HG02798 (cell line): ENCODE data around the gene AK8.

Source experiments
- ATAC-seq: cut with Tn5 transposase; IDR thresholded peaks from one replicate; pipeline ENCODE4 v1.9.1; 2021; ENCODE audit warnings: mild to moderate bottlenecking; ENCODE audit not compliant: unreplicated experiment, poor library complexity

Gene AK8

GRCh38 chr9:132877824-132878694, at the start of gene AK8:
AK8 (minus strand) TSS chr9:132878284; CDS start chr9:132878255, 29 bp downstream.
- ATAC-seq, result peak; percentile 87

- no peak for ATAC-seq
These were observed 49.6 kb upstream of the AK8 start for GRCh38 chr9:132927704-132928103.

- no peak for ATAC-seq
These were observed 45.3 kb upstream of the AK8 start for GRCh38 chr9:132923346-132923902.

GRCh38 chr9:132919614-132920268, 41.7 kb upstream of the AK8 start:
- ATAC-seq, result no peak

- no peak for ATAC-seq
These were observed 36.8 kb upstream of the AK8 start for GRCh38 chr9:132914924-132915323.

GRCh38 chr9:132912131-132912530, 34.0 kb upstream of the AK8 start:
- ATAC-seq, result no peak

GRCh38 chr9:132910376-132910775, 32.3 kb upstream of the AK8 start:
- no peak for ATAC-seq

GRCh38 chr9:132909311-132909710, 31.2 kb upstream of the AK8 start:
- ATAC-seq, result no peak

GRCh38 chr9:132908635-132909034, 30.6 kb upstream of the AK8 start:
- no peak for ATAC-seq

- no peak for ATAC-seq
These were observed 27.6 kb upstream of the AK8 start for GRCh38 chr9:132905726-132906125.

- no peak for ATAC-seq
These were observed 25.7 kb upstream of the AK8 start for GRCh38 chr9:132903574-132904492.

GRCh38 chr9:132901858-132902831, 24.1 kb upstream of the AK8 start:
- peak; percentile 45 for ATAC-seq

GRCh38 chr9:132898051-132898450, 20.0 kb upstream of the AK8 start:
- ATAC-seq, result no peak

- no peak for ATAC-seq
These were observed 18.8 kb upstream of the AK8 start for GRCh38 chr9:132896906-132897305.

- no peak for ATAC-seq
These were observed 18.2 kb upstream of the AK8 start for GRCh38 chr9:132896264-132896663.

GRCh38 chr9:132894862-132895835, 17.1 kb upstream of the AK8 start:
- ATAC-seq, result no peak

- ATAC-seq, result no peak
These were observed 16.3 kb upstream of the AK8 start for GRCh38 chr9:132894346-132894745.

- no peak for ATAC-seq
These were observed 14.3 kb upstream of the AK8 start for GRCh38 chr9:132892400-132892799.
